Measurements from ENCODE around the gene KRT36.

KRT36 gene

DNA sequence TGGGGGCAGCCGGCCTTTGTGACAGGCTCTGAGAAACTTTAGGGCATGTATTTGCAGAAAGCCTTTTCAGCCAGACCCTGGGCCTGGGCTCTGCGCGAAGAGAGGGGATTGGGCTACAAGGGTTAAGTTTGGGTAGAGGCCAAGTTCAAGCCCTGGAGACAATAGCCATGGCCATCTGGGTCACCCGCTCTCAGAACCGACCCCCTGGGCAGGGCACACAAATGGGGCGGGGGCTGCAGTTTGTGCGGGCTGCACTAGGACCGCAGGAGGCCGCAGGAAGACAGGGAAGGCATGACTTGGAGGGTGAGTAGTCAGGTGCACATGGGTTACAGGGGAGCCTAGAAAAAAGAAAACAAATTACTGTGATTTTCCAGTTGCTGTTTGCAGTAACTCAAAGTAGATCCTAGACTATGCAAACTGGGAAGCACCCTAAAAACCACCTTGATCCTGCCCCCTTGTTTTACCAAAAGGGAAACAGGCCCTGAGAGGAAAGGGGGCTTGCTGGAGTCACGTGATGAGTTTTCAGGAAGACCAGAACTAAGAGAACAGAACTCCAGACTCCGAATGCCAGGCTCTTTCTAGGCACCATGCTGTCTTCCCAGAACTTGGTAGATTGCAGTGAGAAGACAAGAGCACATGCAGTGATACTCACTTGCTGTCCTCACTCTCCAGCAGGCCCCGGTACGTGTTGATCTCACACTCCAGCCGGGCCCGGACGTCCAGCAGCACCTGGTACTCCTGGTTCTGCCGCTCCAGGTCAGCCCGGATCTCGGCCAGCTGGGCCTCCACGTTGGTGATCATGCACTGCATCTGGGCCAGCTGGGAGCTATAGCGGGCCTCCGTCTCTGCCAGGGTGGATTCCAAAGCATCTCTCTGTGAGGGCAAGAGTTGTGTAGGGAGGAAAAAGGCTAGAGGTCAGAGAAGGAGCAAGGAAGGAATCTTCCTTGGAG, 12.6 kb downstream of the KRT36 start:
- no peak for DNase-seq (ENCODE audit: low read depth in 2 of 2)

DNA sequence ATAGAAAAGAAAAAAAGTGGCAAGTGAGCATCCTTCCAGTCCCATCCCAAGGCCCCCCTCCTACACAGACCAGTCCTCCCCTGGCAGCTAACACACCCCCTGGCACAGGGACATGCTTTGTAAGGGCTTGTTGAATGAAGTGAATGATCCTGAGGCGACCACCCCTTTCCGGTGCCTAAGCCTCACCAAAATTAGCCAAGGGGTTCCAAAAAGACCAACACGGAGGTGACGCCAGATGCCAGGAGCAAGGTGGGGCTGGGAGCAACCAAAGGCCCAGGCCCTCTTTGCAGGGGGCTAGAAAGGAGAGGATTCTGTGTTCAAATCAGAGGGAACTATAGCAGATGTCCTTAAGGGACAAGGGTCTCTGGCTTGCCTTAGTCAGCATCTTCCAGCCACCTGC, 14.3 kb downstream of the KRT36 start:
- DNase-seq (ENCODE audit: low read depth in 2 of 2), result no peak

DNA sequence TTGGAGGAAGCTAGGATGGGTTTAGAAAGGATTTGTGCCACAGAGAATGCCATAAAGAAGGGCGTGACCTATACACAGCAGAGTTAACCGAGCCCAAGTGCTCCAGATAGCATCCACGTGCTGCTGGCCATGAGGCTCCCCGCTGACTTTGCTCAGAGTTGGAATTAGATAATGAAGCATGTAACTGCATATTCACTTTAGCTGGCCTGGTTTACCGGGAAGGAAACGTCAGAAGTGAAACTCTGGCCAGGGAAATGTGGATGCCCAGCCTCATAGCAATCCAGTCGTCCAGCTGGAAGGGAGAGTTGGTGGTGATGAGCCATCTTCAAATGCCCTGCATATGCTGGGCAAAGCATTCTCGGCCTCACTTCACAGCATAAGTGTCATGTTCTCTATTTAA, 14.8 kb downstream of the KRT36 start:
- DNase-seq (ENCODE audit: low read depth in 2 of 2), result no peak

DNA sequence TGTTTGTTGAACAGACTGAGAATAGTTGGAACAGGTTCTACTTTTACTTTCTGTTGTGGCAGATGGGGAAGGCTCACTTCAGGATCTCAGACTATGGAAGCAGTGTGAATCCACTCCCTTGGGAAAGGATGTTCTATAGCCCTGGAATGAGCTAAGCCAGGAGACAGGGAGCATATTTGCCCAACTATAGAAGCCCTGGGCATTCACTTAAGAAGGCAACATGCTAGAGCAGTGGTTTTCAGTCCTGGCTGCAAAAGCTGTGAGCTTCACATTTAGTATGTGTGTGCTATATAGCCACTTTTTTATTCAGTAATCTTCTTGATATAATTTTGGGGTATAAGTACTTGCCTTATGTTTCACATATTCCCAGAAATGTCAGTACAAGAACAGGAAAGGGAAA, 21.4 kb downstream of the KRT36 start:
- DNase-seq (ENCODE audit: low read depth in 2 of 2), result no peak

DNA sequence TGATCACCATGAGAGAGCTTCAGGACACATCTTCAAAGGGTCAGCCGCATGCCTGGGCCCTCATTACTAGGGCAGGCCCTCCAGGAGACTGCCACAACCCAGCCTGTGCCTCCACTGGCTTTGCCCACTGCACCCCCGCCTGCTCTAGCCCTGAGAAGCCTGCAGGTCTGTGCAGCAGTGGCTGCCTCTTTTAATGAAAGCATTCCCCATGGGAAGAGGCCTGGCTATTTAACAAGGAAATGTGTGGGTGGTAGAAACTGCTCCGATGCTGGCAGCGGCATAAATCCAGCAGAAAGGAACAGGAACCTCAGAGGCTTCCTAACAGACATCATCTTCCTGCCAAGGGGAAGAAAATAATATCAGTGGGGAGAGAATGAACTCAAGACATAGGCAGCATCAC, 22.1 kb downstream of the KRT36 start:
- no peak for DNase-seq (ENCODE audit: low read depth in 2 of 2)

DNA sequence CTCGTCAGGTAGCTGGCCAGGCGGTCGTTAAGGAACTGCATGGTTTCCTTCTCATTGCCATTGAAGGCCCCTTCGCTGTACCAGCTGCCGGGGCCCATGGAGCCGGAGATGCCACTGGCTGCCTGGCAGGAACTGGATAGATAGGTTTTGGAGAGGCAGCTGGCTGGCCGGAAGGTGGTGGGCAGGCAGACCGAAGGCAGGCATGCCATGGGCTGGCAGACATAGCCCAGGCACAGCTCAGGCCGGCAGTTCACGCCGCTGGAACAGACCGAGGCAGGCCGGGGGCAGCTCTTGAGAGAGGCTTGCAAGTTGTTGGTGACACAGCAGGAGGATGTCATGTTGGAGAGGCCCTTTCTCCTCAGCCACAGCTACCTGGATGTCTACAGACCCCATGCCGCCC, 22.7 kb downstream of the KRT36 start, which contains the start of gene KRT32:
Gene KRT32, minus strand, starts transcription at position 399 of the 400 bp plus-strand sequence. Its CDS starts 61 bp downstream, at position 338.
- no peak for DNase-seq (ENCODE audit: low read depth in 2 of 2)

DNA sequence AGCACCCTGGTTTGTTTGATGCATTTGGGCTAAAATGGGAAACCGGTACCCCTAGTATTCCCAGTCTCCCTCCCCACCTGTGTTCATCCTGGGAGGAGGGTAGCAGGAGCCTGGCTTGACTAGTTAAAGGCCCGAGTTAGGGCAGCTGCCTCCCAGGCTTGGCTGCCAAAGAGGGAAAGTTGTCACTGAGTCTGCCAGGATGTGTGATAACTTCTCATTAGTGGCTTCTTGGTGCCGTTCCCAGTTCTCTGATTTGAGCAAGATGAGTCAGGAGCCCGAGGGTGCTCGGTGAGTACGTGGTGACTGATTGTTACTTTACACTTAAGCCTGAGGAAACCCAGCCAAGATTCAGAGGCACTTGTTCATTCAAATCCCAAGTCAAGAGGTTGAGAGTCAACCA, 25.0 kb downstream of the KRT36 start:
- no peak for DNase-seq (ENCODE audit: low read depth in 2 of 2)

DNA sequence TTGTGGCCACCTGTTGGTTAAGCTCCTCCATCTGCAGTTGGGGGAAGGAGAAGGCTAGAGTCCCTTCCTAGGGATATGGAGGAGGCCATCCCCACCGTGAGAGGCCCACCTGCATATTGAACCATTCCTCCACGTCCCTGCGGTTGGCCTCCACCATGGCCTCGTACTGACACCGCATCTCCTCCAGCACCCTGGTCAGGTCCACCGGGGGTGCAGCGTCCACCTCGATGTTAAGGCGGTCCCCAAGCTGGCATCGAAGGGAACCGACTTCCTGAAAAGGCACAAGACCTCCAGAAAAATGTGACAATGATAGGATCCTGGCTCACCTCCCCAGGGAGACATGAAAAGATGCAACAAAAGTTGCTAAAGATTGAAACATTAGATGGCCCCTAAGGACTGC, 25.5 kb downstream of the KRT36 start:
- DNase-seq (ENCODE audit: low read depth in 2 of 2), result no peak

DNA sequence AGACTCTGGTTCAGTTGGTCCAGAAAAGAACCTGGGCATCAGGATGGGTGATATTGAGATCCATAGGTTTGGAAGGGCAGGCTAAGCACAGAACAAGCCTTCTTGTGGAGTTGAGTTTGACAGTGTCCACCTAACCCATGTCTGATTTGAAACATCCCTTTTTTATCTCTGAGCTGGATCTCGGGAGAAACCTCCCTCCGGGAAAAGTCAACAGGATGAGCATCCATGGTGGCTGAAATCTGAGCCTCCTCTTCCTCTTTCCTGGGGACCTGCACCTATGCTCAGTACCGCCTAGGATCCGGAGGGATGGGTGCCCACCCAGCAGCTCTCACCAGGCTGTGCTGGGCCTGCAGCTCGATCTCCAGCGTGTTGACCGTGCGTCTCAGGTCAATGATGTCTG, 26.0 kb downstream of the KRT36 start:
- no peak for DNase-seq (ENCODE audit: low read depth in 2 of 2)

DNA sequence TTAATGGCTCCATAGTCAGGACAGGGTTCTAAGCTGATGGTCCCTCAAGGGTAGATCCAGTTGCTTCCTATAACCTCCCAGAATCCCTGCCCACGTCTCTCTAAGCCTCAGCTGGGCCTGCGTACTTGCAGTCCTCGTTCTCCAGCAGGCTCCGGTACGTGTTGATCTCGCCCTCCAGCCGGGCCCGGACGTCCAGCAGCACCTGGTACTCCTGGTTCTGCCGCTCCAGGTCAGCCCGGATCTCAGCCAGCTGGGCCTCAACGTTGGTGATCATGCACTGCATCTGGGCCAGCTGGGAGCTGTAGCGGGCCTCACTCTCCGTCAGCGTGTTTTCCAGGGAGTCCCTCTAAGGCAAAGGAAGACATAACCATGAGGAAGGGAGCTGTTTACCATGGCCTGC, 27.0 kb downstream of the KRT36 start:
- DNase-seq (ENCODE audit: low read depth in 2 of 2), result no peak

DNA sequence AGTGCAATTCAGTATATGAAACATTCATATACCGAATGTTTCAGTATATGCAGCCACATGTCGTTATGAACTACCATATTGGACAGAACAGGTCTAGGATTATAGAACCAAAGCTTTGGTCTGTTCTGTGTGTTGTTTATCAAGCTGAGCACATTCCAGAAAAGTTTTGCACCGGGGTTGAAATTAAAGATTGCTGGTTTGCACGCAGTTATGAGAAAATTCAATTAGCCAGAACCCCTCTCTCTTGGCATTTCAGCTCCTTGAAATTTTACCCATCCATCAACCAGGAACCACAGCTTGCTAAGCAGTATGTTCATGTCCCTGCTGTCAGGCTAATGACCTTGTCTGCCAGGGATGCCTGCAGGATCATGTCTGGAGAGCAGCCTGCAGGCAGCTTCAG, 32.0 kb downstream of the KRT36 start:
- no peak for DNase-seq (ENCODE audit: low read depth in 2 of 2)

DNA sequence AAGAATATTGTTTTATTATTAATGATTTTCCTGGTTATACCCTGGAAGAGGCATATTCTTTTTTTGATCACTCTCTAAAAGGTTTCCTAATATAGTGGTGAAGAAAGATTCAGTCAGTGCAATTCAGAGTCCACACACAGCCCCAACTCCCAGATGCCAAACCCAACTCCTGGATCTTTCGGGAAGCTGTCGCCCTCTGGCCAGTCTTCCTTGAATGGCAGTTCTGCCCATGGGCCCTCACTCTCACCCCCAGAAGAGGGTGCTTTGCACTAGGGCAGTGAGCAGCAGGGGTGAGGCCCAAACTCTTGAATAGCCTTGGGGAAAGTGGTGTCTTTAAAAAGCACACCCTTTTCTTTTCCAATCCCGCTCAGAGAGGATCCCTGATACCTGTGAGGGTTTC, 33.5 kb downstream of the KRT36 start:
- DNase-seq (ENCODE audit: low read depth in 2 of 2), result no peak

DNA sequence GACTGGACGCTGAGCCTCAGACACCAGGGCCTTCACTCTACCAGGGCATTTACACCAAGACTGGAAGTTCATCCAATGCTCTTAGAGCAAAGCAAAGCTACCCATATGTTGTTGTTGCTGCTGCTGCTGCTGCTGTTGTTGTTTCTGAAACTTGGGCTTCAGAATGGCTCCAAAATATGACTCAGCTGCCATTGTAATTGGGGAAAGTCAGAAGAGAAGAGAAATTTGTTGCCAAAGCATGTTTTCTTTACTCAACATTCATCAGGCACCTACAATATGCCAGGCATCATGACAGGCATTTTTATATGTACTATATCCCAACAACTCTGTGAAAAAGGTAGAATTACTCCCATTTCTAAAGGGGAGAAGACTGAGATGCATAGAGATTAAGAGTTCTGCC, 34.5 kb downstream of the KRT36 start:
- no peak for DNase-seq (ENCODE audit: low read depth in 2 of 2)

DNA sequence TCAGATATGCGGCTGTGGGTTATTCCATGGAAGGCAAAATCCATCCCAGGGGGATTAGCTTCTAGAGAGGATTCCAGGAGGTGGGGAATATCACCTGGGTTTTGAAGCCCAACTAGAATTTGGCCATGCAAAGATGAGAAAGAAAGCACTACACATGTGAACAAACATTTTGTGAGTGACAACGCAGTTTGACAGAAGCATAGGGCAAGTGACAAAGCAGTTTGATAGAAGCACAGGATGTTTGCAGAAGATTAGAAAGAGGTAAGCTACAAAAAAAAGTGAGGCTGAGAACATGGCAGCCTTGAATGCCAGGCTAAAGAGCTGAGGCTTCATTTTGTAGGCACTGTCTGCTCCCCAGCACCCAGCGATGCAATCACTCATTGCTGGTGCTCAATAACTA, 36.6 kb downstream of the KRT36 start:
- no peak for DNase-seq (ENCODE audit: low read depth in 2 of 2)

DNA sequence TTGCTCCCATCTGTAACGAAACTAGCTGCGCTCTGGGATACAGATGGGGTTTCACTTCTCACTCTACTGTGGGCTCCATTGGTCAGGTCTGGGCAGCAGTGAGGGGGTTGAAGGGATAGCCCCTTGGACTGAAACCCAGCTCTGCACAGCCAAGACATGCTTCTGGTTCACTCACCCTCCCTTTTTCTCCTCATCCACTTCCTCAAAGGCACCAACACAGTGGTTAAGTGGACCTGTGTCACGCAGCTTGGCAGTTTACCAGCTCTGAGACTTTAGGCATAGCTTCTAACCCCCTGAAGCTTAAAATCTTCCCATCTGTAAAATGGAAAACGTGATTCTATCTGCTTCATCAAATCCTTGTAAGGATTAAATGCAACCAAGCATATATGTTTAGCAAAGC, 37.4 kb downstream of the KRT36 start:
- no peak for DNase-seq (ENCODE audit: low read depth in 2 of 2)

DNA sequence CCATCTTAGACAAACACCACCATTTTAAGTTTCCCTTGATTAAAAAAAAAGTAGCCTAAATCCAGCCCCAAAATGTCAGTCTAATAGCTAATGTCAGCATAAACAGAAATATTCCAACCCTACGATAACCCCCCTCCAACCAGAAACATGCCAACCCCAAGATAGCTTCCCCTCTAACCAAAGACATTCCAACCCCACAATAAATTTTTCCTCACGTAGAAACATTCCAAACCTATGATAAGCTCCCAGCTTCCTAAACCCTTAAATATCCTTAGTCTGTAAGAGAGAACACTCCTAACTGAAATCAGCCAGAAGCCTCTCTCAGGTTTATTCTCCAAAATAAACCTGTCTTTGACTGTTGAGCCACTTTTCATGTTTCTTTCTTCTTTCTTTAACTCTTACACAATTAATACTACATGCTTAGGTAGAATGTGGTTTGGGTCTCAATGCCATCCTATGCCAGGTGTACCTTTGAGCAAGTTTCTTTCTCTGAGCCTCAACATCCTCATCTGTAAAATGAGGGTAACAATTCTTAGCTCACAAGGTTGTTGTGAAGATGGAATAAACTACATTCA, 38.5 kb downstream of the KRT36 start:
- no peak for DNase-seq (ENCODE audit: low read depth in 2 of 2)

DNA sequence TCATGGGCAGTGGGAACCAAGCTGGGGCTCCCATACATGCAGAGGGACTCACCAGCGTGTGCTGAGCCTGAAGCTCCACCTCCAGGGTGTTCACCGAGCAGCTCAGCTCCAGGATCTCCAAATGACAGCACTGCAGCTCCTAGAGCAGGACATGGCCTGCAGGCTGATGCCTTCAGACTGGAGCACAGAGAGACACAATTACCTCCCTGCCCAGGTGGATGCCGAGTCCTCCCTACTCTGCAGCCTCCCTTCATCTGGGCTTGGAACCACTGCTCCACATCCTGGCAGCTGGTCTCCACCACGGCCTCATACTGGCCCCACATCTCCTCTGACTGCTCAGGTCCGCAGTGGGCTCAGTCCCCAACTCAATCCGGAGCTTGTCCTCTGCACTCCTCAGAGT, 40.7 kb downstream of the KRT36 start:
- no peak for DNase-seq (ENCODE audit: low read depth in 2 of 2)

DNA sequence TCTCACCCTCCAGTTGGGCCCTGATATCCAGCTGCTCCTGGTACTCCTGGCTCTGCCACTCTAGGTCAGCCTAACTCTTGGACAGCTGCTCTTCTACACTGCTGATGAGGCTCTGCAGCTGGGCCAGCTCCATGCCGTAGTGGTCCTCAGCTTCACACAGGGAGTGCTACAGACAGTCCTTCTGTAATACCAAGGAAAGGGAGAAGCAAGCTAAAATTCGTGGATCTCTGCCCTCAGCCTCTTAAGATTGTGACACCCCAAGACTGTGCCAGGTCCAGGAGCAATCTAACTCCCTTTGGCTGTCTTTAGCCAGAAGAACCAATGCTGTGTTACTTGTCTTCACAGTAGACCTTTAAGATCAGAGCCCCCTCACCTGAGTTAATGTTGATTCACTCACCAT, 41.2 kb downstream of the KRT36 start:
- DNase-seq (ENCODE audit: low read depth in 2 of 2), result no peak

DNA sequence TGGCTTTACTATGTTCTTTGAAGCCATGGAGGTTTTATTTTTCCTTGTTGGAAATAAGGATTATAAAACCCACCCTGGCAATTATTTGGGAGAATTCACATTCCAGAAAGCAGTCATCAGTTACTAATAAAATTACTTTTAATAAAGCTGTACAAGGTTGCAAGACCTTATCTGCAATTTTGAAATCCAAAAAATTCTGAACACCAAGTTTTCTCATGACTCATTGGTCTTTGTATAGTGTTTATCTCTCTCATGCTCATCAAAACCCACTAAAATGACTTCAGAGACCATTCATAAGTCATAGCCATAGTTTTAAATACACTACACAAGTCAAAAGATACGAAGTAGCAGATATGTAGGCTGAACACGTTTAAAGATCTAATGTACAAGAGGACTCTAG, 42.9 kb downstream of the KRT36 start:
- no peak for DNase-seq (ENCODE audit: low read depth in 2 of 2)

DNA sequence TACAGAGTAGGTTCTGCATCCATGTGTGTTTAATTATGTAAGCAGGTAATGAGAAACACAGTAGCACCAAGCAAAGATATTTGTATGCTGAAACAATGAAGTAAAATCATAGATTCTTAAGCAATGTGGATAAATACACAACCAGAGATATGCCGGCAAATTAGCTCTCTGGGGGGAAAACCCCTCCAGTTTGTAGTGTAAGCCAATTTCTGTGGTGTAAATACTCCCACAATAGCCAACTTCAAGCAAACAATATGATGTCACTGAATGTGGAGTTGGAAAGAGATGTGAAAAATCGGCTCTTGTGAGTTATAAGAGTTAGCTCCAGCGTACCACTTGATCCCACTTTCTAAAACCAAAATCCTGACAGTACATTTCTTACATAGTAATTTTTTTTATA, 45.1 kb downstream of the KRT36 start:
- DNase-seq (ENCODE audit: low read depth in 2 of 2), result no peak

DNA sequence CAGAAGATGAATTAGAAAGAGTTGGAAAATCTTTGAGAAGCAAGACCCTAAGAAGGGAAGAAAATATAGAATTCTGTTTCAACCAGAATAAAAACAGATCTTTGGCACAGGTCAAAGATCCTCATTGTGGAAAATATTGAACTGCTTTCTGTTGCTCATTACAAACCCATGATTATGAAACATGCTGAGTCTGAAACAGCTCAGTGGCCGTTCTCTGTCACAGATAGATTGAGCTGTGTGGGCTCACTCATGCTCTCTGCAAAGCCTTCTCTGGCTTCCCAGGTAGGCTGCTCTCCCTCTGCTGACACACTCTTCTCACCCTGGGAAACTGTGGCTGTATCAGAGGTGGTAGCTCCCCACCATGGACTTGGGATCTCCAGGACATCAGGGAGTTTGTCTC, 45.5 kb downstream of the KRT36 start:
- DNase-seq (ENCODE audit: low read depth in 2 of 2), result no peak

DNA sequence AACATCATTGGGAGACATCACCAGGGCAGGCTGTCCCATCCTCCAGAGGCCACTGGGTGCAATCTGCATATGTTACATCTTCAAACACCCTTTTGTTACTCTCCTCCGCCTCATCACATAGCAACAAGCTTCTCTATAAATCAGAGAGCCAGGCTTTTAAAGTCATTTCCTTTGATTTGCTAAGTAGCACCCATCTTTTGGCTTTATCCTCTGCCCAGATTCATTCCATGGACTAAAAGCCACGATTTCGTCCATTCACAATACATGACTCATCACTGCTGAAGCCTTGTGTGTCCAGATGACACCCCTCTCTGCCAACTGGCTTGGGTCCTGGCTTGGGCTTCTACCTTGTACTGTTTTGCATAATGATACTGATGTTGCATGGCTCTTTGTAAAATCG, 47.0 kb downstream of the KRT36 start:
- DNase-seq (ENCODE audit: low read depth in 2 of 2), result no peak

DNA sequence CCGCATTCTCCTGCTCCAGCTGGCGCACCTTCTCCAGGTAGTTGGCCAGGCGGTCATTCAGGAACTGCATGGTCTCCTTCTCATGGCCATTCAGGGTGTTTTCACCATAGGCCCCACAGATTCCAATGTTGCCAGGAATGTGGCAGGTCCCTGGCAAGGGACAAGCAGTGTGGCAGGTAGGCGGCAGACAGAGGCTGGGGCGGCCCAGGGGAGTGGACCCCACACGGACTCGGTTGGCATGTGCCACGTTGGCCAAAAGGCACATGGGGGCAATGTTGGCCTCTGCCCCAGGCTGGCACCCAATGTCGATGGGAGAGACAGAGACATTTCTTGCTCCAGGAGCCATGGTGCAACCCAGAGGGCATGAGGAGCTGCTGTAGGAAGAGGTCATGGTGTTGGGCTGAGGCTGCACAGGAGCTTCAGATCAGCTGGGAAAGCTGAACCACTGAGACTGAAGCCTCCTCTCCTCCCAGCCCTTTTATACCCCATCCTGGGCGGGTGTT, 49.1 kb downstream of the KRT36 start, which contains the start of gene KRT38:
Gene KRT38, minus strand, starts transcription at position 453 of the 503 bp plus-strand sequence. Its CDS starts 62 bp downstream, at position 391.
- DNase-seq (ENCODE audit: low read depth in 2 of 2), result no peak
